Measurements from ENCODE around the gene AVPI1. TPM values are rescaled to one million over a fixed set of nuclear protein-coding genes. Genes with fewer than 3 reads are reported as not detected.
A peak's percentile ranks its signal among the peaks of the same experiment; 100 is the strongest.

AVPI1 gene
- total and polyA plus RNA-seq, 2 of the 13 experiments (the other 11 are each of a cell fraction or from before 2014, with no cell fraction given) = 39.8 to 61.2 TPM

GRCh38 chr10:97632949-97633884 is 53.8 kb downstream of the AVPI1 start, which contains the start of gene MORN4 (continued):
- TF ChIP-seq SKIL (CRISPR knock-in tag; IDR thresholded peaks at IDR 0.05; ENCODE audit: borderline replicate concordance) (no peak), ZNF33A (CRISPR knock-in tag; IDR thresholded peaks at IDR 0.05; ENCODE audit: borderline replicate concordance) (no peak), FOSL2 (CRISPR knock-in tag; IDR thresholded peaks at IDR 0.05) (peak; percentile 41; the same call in 1 of the 2 replicates), ZNF329 (CRISPR knock-in tag; IDR thresholded peaks at IDR 0.05; ENCODE audit: low read depth) (no peak), ZNF687 (CRISPR knock-in tag; IDR thresholded peaks at IDR 0.05) (peak; percentile 91), THAP7 (CRISPR knock-in tag; IDR thresholded peaks at IDR 0.05) (no peak), PHF5A (CRISPR knock-in tag; IDR thresholded peaks at IDR 0.05; ENCODE audit: low read depth, unreplicated experiment) (peak; percentile 37), GATAD1 (CRISPR knock-in tag; IDR thresholded peaks at IDR 0.05) (peak; percentile 82), ZBTB14 (CRISPR knock-in tag; IDR thresholded peaks at IDR 0.05) (no peak), KLF9 (CRISPR knock-in tag; IDR thresholded peaks at IDR 0.05; ENCODE audit: low read depth) (no peak), ZBTB33 (CRISPR knock-in tag; IDR thresholded peaks at IDR 0.05) (no peak), SRSF1 (optimal IDR thresholded peaks at IDR 0.05; ENCODE audit: low read depth, low read length) (peak; percentile 54), ZNF282 (IDR thresholded peaks at IDR 0.05; ENCODE audit: partially characterized antibody) (no peak), SAP130 (CRISPR knock-in tag; IDR thresholded peaks at IDR 0.05; ENCODE audit: low read depth) (peak; percentile 88), ARID2 (CRISPR knock-in tag; IDR thresholded peaks at IDR 0.05; ENCODE audit: borderline replicate concordance) (no peak), ZZZ3 (CRISPR knock-in tag; IDR thresholded peaks at IDR 0.05; ENCODE audit: borderline replicate concordance) (no peak), SALL1 (CRISPR knock-in tag; IDR thresholded peaks at IDR 0.05) (peak; percentile 63), ZNF557 (CRISPR knock-in tag; IDR thresholded peaks at IDR 0.05) (no peak)

Data from HepG2 (cell line).